Keratinocyte (primary cell): ENCODE results near the gene STK38.

Experiments used
- CTCF ChIP-seq, 3 experiments: IDR thresholded peaks in 1 of 3; conservative IDR thresholded peaks in 1 of 3; optimal IDR thresholded peaks in 1 of 3; 2 replicates in 2 of 3; 3 replicates in 1 of 3; pipeline versions ENCODE3 to v1.5.1; 2011; ENCODE audit warnings: low read length in 3 of 3, mild to moderate bottlenecking in 3 of 3, moderate library complexity in 2 of 3, control low read depth in 1 of 3, inconsistent platforms in 1 of 3; ENCODE audit not compliant: insufficient read depth in 2 of 3; ENCODE audit errors: extremely low read depth in 1 of 3
- EZH2 ChIP-seq: IDR thresholded peaks from one replicate; pipeline ENCODE4 v1.6.1; 2012; ENCODE audit warnings: inconsistent platforms, mild to moderate bottlenecking, low read length, moderate library complexity

- TF ChIP-seq CTCF (optimal IDR thresholded peaks at IDR 0.05 in 1 of 3, IDR thresholded peaks at IDR 0.05 in 1 of 3, conservative IDR thresholded peaks at IDR 0.05 in 1 of 3; ENCODE audit: extremely low read depth in 1 of 3, insufficient read depth in 2 of 3, low read length in 3 of 3) (no peak), EZH2 (no peak)
Observed at GRCh38 chr6:36499918-36500317, 47.4 kb downstream of the STK38 start.
